MM.1S (cell line): Measurements from ENCODE around the gene CILP2.

Experiments used
- DNase-seq: peaks from one replicate; pipeline ENCODE4 v3.0.0-alpha.2; 2015
- H2AFZ ChIP-seq: fragments of 300-600 bp; sonication (generic); 2 replicates; pipeline ENCODE4 v1.6.0; 2016; ENCODE audit warnings: antibody characterized with exemption, low read length
- H3F3A ChIP-seq: fragments of 300-600 bp; sonication (generic); 2 replicates; pipeline ENCODE4 v1.6.1; 2016; ENCODE audit warnings: mild to moderate bottlenecking, antibody characterized with exemption, low read length, moderate library complexity, mixed read lengths; ENCODE audit not compliant: insufficient read depth
- H3K27ac ChIP-seq: fragments of 300-600 bp; sonication (generic); 2 replicates; pipeline ENCODE4 v1.5.1; 2016; ENCODE audit warnings: mild to moderate bottlenecking, low read length
- H3K27me3 ChIP-seq: fragments of 300-600 bp; sonication (generic); replicated peaks from 2 replicates; pipeline ENCODE4 v1.6.0; 2016; ENCODE audit warnings: low read length; ENCODE audit not compliant: insufficient read depth
- H3K36me3 ChIP-seq: fragments of 300-600 bp; sonication (generic); replicated peaks from 2 replicates; pipeline ENCODE4 v1.6.1; 2016; ENCODE audit warnings: mild to moderate bottlenecking, low read length, mixed read lengths; ENCODE audit not compliant: insufficient read depth
- H3K4me1 ChIP-seq: fragments of 300-600 bp; sonication (generic); 2 replicates; pipeline ENCODE4 v1.6.1; 2016; ENCODE audit warnings: low read length, mixed read lengths
- H3K4me2 ChIP-seq: fragments of 300-600 bp; sonication (generic); 2 replicates; pipeline ENCODE4 v1.6.0; 2016; ENCODE audit warnings: low read depth, low read length
- H3K4me3 ChIP-seq: fragments of 300-600 bp; sonication (generic); 2 replicates; pipeline ENCODE4 v1.5.1; 2016; ENCODE audit warnings: low read length, mixed read lengths
- H3K79me2 ChIP-seq: fragments of 300-600 bp; sonication (generic); 2 replicates; pipeline ENCODE4 v1.6.1; 2016; ENCODE audit warnings: mixed run types, low read length, mixed read lengths
- H3K9ac ChIP-seq: fragments of 300-600 bp; sonication (generic); 2 replicates; pipeline ENCODE4 v1.6.1; 2016; ENCODE audit warnings: low read length, mixed read lengths
- H3K9me2 ChIP-seq: fragments of 300-600 bp; sonication (generic); replicated peaks from 2 replicates; pipeline ENCODE4 v1.6.1; 2016; ENCODE audit warnings: mild to moderate bottlenecking, low read length, mixed read lengths; ENCODE audit not compliant: insufficient read depth
- H3K9me3 ChIP-seq: fragments of 300-600 bp; sonication (generic); replicated peaks from 2 replicates; pipeline ENCODE4 v1.6.1; 2016; ENCODE audit warnings: mild to moderate bottlenecking, low read length, mixed read lengths; ENCODE audit not compliant: insufficient read depth
- H4K20me1 ChIP-seq: fragments of 300-600 bp; sonication (generic); 2 replicates; pipeline ENCODE4 v1.6.1; 2016; ENCODE audit warnings: mild to moderate bottlenecking, low read length, moderate library complexity, mixed read lengths; ENCODE audit not compliant: insufficient read depth
- EZH2 ChIP-seq: fragments of 300-600 bp; sonication (generic); optimal IDR thresholded peaks from 2 replicates; pipeline ENCODE3; 2017; ENCODE audit warnings: low read depth, mild to moderate bottlenecking, antibody characterized with exemption, low read length, mixed read lengths
- EZH2phosphoT487 ChIP-seq: fragments of 300-600 bp; sonication (generic); IDR thresholded peaks from 2 replicates; pipeline ENCODE4 v1.6.1; 2018; ENCODE audit warnings: antibody characterized with exemption, low read length
- TF ChIP-seq, protein P1 (sequence below): fragments of 300-600 bp; sonication (generic); IDR thresholded peaks from 2 replicates; pipeline ENCODE4 v1.5.1; 2016; ENCODE audit warnings: antibody characterized with exemption, low read length, mixed read lengths

The CILP2 gene

GRCh38 chr19:19588546-19588945 is 50.5 kb downstream of the CILP2 start:
- H3F3A ChIP-seq, result no peaks in the 10 kb centered on the region
- TF ChIP-seq EZH2phosphoT487 (no peak), EZH2 (no peak)
- TF ChIP-seq, protein P1, sequence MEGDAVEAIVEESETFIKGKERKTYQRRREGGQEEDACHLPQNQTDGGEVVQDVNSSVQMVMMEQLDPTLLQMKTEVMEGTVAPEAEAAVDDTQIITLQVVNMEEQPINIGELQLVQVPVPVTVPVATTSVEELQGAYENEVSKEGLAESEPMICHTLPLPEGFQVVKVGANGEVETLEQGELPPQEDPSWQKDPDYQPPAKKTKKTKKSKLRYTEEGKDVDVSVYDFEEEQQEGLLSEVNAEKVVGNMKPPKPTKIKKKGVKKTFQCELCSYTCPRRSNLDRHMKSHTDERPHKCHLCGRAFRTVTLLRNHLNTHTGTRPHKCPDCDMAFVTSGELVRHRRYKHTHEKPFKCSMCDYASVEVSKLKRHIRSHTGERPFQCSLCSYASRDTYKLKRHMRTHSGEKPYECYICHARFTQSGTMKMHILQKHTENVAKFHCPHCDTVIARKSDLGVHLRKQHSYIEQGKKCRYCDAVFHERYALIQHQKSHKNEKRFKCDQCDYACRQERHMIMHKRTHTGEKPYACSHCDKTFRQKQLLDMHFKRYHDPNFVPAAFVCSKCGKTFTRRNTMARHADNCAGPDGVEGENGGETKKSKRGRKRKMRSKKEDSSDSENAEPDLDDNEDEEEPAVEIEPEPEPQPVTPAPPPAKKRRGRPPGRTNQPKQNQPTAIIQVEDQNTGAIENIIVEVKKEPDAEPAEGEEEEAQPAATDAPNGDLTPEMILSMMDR, result no peak
- no peaks in the 10 kb centered on the region for H3K79me2 ChIP-seq
- no peak overlapping the region for H3K27ac ChIP-seq
- H3K4me1 ChIP-seq, result no peaks in the 10 kb centered on the region
- no peak overlapping the region for H3K4me2 ChIP-seq
- no peaks in the 10 kb centered on the region for H3K9me2 ChIP-seq
- H3K9me3 ChIP-seq, result no peaks in the 10 kb centered on the region
- H3K27me3 ChIP-seq, result no peaks in the 10 kb centered on the region; the same call in 1 of the 2 replicates
- no peak overlapping the region for H2AFZ ChIP-seq
- DNase-seq, result no peak
- no peak overlapping the region for H3K9ac ChIP-seq
- no peaks in the 10 kb centered on the region for H4K20me1 ChIP-seq
- H3K4me3 ChIP-seq, result no peak overlapping the region
- no peaks in the 10 kb centered on the region for H3K36me3 ChIP-seq

- TF ChIP-seq EZH2phosphoT487 (no peak), EZH2 (no peak)
- TF ChIP-seq, protein P1, result no peak
- no peaks in the 10 kb centered on the region; the same call in 1 of the 2 replicates for H3K27me3 ChIP-seq
- no peak overlapping the region for H3K27ac ChIP-seq
- H3K4me3 ChIP-seq, result no peak overlapping the region
- no peaks in the 10 kb centered on the region for H3K9me2 ChIP-seq
- H3K79me2 ChIP-seq, result no peaks in the 10 kb centered on the region
- H4K20me1 ChIP-seq, result no peaks in the 10 kb centered on the region
- no peak for DNase-seq
- H3F3A ChIP-seq, result no peaks in the 10 kb centered on the region
- no peak overlapping the region for H2AFZ ChIP-seq
- H3K36me3 ChIP-seq, result no peaks in the 10 kb centered on the region
- no peaks in the 10 kb centered on the region for H3K4me1 ChIP-seq
- H3K9me3 ChIP-seq, result no peaks in the 10 kb centered on the region
- no peak overlapping the region for H3K9ac ChIP-seq
- H3K4me2 ChIP-seq, result no peak overlapping the region
These were observed 53.2 kb downstream of the CILP2 start for GRCh38 chr19:19591133-19591825.

DNA sequence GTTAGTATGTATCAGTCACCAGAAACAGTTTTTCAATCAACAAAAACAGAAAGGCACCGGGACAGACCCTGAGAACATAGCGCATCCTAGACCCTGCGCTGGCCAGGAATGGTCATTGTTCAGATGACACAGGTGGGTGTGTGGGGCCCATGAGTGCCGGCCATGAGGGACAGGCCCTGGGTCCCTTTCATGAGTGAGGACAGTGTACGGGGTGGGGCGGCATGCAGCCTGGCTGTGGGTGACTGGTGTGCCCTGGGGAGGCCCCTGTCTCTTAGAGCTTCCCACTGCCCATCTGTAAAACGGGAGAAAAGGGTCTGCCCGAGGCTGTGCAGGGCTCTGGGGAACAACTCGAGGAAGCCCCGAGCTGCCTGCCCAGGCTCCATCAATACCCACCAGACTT is 54.6 kb downstream of the CILP2 start:
- H3K4me3 ChIP-seq, result no peak overlapping the region
- no peak overlapping the region for H3K9ac ChIP-seq
- no peak overlapping the region for H3K4me2 ChIP-seq
- no peak overlapping the region for H2AFZ ChIP-seq
- H3K4me1 ChIP-seq, result 0 out of 2 replicates have a peak, but pooled peaks cover 3% of the 10 kb centered on the region
- H3K9me2 ChIP-seq, result no peaks in the 10 kb centered on the region
- DNase-seq, result no peak
- H3F3A ChIP-seq, result no peaks in the 10 kb centered on the region
- H4K20me1 ChIP-seq, result no peaks in the 10 kb centered on the region
- no peaks in the 10 kb centered on the region for H3K79me2 ChIP-seq
- TF ChIP-seq, protein P1, result no peak
- TF ChIP-seq EZH2 (no peak), EZH2phosphoT487 (no peak)
- no peaks in the 10 kb centered on the region for H3K36me3 ChIP-seq
- H3K9me3 ChIP-seq, result no peaks in the 10 kb centered on the region
- H3K27ac ChIP-seq, result no peak overlapping the region
- no peaks in the 10 kb centered on the region; the same call in 1 of the 2 replicates for H3K27me3 ChIP-seq
